Thymus (tissue), 11 donors: ENCODE results near the gene AKAP13. TPM values are rescaled to one million over a fixed set of nuclear protein-coding genes. Genes with fewer than 3 reads are reported as not detected.
"Not testable (repeated sequence)": the region's sequence is repeated elsewhere in the genome, so short reads cannot be mapped to it uniquely, and the experiment has no call there.

Source experiments
- DNase-seq, 9 donors: peaks; one replicate each; pipeline ENCODE4 v3.0.0-alpha.2; 2013; ENCODE audit warnings: low spot score in 9 of 9, low read depth in 6 of 9, missing footprints in 1 of 9
- H3K27ac ChIP-seq, 2 donors: one replicate each; pipeline ENCODE4 v1.5.1; 2013; ENCODE audit warnings: control low read depth in 1 of 2, low read depth in 1 of 2, low read length in 1 of 2, mild to moderate bottlenecking in 1 of 2, moderate library complexity in 1 of 2
- H3K27me3 ChIP-seq, 2 donors: one replicate each; pipeline ENCODE4 v1.5.1; 2013; ENCODE audit warnings: low read length in 1 of 2; ENCODE audit not compliant: control insufficient read depth in 2 of 2, insufficient read depth in 1 of 2
- H3K36me3 ChIP-seq, 2 donors: one replicate each; pipeline ENCODE4 v1.5.1; 2013; ENCODE audit warnings: low read length in 1 of 2, mild to moderate bottlenecking in 1 of 2, moderate library complexity in 1 of 2; ENCODE audit not compliant: control insufficient read depth in 2 of 2, insufficient read depth in 2 of 2
- H3K4me1 ChIP-seq, 2 donors: one replicate each; pipeline ENCODE4 v1.5.1; 2013; ENCODE audit warnings: low read length in 2 of 2; ENCODE audit not compliant: control insufficient read depth in 2 of 2, insufficient read depth in 2 of 2
- H3K4me3 ChIP-seq, 2 donors: one replicate each; pipeline ENCODE4 v1.5.1; 2013; ENCODE audit warnings: low read length in 2 of 2, control low read depth in 1 of 2, mild to moderate bottlenecking in 1 of 2
- H3K9me3 ChIP-seq, 2 donors: one replicate each; pipeline ENCODE4 v1.5.1; 2013; ENCODE audit warnings: low read length in 1 of 2, mild to moderate bottlenecking in 1 of 2; ENCODE audit not compliant: control insufficient read depth in 2 of 2, insufficient read depth in 1 of 2
- WGBS: extraction: QIAGEN DNeasy Blood & Tissue Kit; methylation state at CpG from one replicate; pipeline ENCODE4 v1.1.7; 2013; 5-methylcytosine and 5-hydroxymethylcytosine counted together
- polyA plus RNA-seq: library from polyadenylated mRNA; stranded (reverse); fragments of 200-250 nt; gene quantifications from one replicate; pipeline ENCODE4 v1.2.3, GENCODE V29; 2013
- total RNA-seq: library from RNA; stranded (reverse); fragments of 120-200 nt; gene quantifications from one replicate; pipeline ENCODE4 v1.2.4, GENCODE V29; 2013
- donor health status: healthy.

Gene AKAP13
- total and polyA plus RNA-seq, 2 donors = 49.8 to 63.8 TPM

- not testable (repeated sequence) for H3K4me3 ChIP-seq, H3K36me3 ChIP-seq, H3K27me3 ChIP-seq, DNase-seq, H3K4me1 ChIP-seq, H3K27ac ChIP-seq, H3K9me3 ChIP-seq
- WGBS = 96% methylated on average over 1 of the region's 1 CpG
Observed at GRCh38 chr15:85346462-85347084, 33.8 kb upstream of the AKAP13 start.

- not testable (repeated sequence) for H3K4me1 ChIP-seq, DNase-seq, H3K27ac ChIP-seq, H3K4me3 ChIP-seq, H3K27me3 ChIP-seq, H3K9me3 ChIP-seq, H3K36me3 ChIP-seq
- WGBS = 88% methylated on average over 5 of the region's 5 CpGs
Observed at GRCh38 chr15:85347264-85348047, 32.9 kb upstream of the AKAP13 start.

- H3K27me3 ChIP-seq, H3K36me3 ChIP-seq, H3K9me3 ChIP-seq, H3K4me3 ChIP-seq, H3K4me1 ChIP-seq, H3K27ac ChIP-seq, DNase-seq: not testable (repeated sequence)
- WGBS = 83% methylated on average over 8 of the region's 8 CpGs
Observed at GRCh38 chr15:85348048-85348766, 32.2 kb upstream of the AKAP13 start.

GRCh38 chr15:85349062-85349461 lies 31.3 kb upstream of the AKAP13 start:
- H3K27ac ChIP-seq, H3K27me3 ChIP-seq, H3K36me3 ChIP-seq, H3K4me3 ChIP-seq, DNase-seq, H3K9me3 ChIP-seq, H3K4me1 ChIP-seq: not testable (repeated sequence)
- 97% methylated on average over 4 of the region's 4 CpGs for whole genome bisulfite sequencing

DNA sequence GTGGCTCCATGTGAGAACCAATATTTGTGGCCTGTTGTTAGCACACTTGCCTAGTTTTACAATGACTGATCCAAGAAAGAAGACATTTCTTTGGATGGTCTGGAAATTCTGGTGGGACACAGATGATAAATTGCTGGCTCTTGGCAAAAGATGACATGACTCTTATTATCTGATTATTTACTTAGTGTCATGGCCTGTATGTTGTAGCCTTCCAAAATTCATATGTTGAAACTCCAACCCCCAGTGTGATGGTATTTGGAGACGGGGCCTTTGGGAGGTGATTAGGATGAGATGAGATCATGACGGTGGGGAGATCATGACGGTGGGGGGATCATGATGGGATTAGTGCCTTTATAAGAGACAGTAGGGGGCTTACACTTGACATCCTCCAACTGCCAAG lies 30.0 kb upstream of the AKAP13 start:
- no peaks in the 10 kb centered on the region for H3K36me3 ChIP-seq
- WGBS = 98% methylated on average over 3 of the region's 3 CpGs
- no peak overlapping the region for H3K27ac ChIP-seq
- H3K27me3 ChIP-seq = no peaks in the 10 kb centered on the region
- H3K4me3 ChIP-seq = no peak overlapping the region
- H3K4me1 ChIP-seq = no peaks in the 10 kb centered on the region
- H3K9me3 ChIP-seq = no peaks in the 10 kb centered on the region
- DNase-seq = no peak

GRCh38 chr15:85351501-85351900 lies 28.9 kb upstream of the AKAP13 start:
- not testable (repeated sequence) for H3K4me3 ChIP-seq, H3K27ac ChIP-seq, DNase-seq, H3K36me3 ChIP-seq, H3K4me1 ChIP-seq, H3K9me3 ChIP-seq, H3K27me3 ChIP-seq
- WGBS = 96% methylated on average over 8 of the region's 8 CpGs

GRCh38 chr15:85351965-85352364 lies 28.4 kb upstream of the AKAP13 start:
- H3K4me3 ChIP-seq = no peak overlapping the region
- no peaks in the 10 kb centered on the region for H3K27me3 ChIP-seq
- 90% methylated on average over 4 of the region's 4 CpGs for WGBS
- H3K9me3 ChIP-seq = no peaks in the 10 kb centered on the region
- DNase-seq = no peak
- H3K4me1 ChIP-seq = no peaks in the 10 kb centered on the region
- no peaks in the 10 kb centered on the region for H3K36me3 ChIP-seq
- no peak overlapping the region for H3K27ac ChIP-seq

DNA sequence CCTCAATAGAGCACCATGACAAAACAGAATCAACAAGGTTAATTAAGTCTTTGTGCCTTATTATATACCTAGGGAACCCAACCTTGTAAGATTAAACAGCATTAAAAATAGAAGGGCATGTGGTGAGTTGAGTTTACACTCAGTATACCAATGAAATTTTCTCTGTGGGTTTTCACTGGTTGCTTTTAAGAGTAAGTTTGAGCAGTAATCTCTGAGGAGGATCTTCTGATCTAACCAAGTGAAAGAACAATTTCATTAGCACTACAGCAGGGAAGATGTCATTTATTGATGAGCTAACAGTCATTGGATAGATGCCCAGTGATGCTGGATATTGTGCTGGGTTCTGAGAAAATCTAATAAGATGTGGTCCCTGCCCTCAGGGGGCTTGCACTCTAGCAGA lies 26.9 kb upstream of the AKAP13 start:
- Histone ChIP-seq H3K9me3 (no peaks in the 10 kb centered on the region), H3K4me1 (no peaks in the 10 kb centered on the region), H3K27me3 (no peaks in the 10 kb centered on the region), H3K36me3 (no peaks in the 10 kb centered on the region), H3K27ac (no peak overlapping the region), H3K4me3 (no peak overlapping the region)
- DNase-seq = no peak

GRCh38 chr15:85354461-85354860 lies 25.9 kb upstream of the AKAP13 start:
- 96% methylated on average over 4 of the region's 4 CpGs for WGBS
- Histone ChIP-seq H3K27ac (peak overlapping the region in 1 of 2 donors; percentile 11), H3K4me1 (no peaks in the 10 kb centered on the region), H3K27me3 (no peaks in the 10 kb centered on the region), H3K4me3 (no peak overlapping the region), H3K9me3 (no peaks in the 10 kb centered on the region), H3K36me3 (no peaks in the 10 kb centered on the region)
- DNase-seq = no peak
